Prostate gland (tissue), 2 donors: ENCODE results near the gene SLC39A11. TPM values are rescaled to one million over a fixed set of nuclear protein-coding genes. Genes with fewer than 3 reads are reported as not detected.

Experiments used
- DNase-seq: peaks from one replicate; pipeline ENCODE4 v3.0.0-alpha.2; 2019; ENCODE audit warnings: low spot score
- H3K27ac ChIP-seq, 2 donors: fragments of 200-600 bp; sonication (generic); 2 replicates each; pipeline ENCODE4 v1.5.1; 2017 to 2019
- H3K27me3 ChIP-seq: fragments of 200-600 bp; sonication (generic); replicated peaks from 2 replicates; pipeline ENCODE4 v1.5.1; 2019; ENCODE audit not compliant: insufficient read depth
- H3K36me3 ChIP-seq, 2 donors: fragments of 200-600 bp; sonication (generic); 1 replicate in 1 of 2; 2 replicates in 1 of 2; pipeline versions ENCODE4 v1.5.1 to v1.8.1; 2017 to 2019
- H3K4me1 ChIP-seq: fragments of 200-600 bp; sonication (generic); replicated peaks from 2 replicates; pipeline ENCODE4 v1.5.1; 2019
- H3K4me3 ChIP-seq, 2 donors: fragments of 200-600 bp; sonication (generic); 2 replicates each; pipeline ENCODE4 v1.5.1; 2017 to 2019
- H3K9me3 ChIP-seq: fragments of 200-600 bp; sonication (generic); 2 replicates; pipeline ENCODE4 v1.5.1; 2017
- POLR2A ChIP-seq: fragments of 450-650 bp; IDR thresholded peaks from one replicate; pipeline ENCODE4 v1.6.1; 2016; ENCODE audit warnings: antibody characterized with exemption, mild to moderate bottlenecking
- POLR2AphosphoS5 ChIP-seq: sonication (generic); formaldehyde crosslinking; IDR thresholded peaks from one replicate; pipeline ENCODE4 v1.6.1; 2017; ENCODE audit warnings: antibody characterized with exemption
- WGBS: methylation state at CpG from one replicate; pipeline ENCODE4 v1.1.5; 2018; 5-methylcytosine and 5-hydroxymethylcytosine counted together
- intact Hi-C: fragments of 100-400 bp; cut with DNase I; formaldehyde crosslinking; loops from one replicate; pipeline ENCODE4 v1.14.2; 2022
- total RNA-seq, 2 donors: library from RNA; depleted of rRNA; stranded (reverse); fragments of >200 nt; gene quantifications; one replicate each; pipeline ENCODE4 v1.1.0, GENCODE V29; 2016
- TF ChIP-seq, protein P1 (sequence below), 4 experiments: fragments of 200-600 bp in 2 of 4; fragments of 450-650 bp in 2 of 4; sonication (generic) in 2 of 4; IDR thresholded peaks; 1 replicate in 3 of 4; 2 replicates in 1 of 4; pipeline ENCODE4 v1.5.1; 2016 to 2019; ENCODE audit warnings: antibody characterized with exemption in 4 of 4, mild to moderate bottlenecking in 2 of 4, moderate library complexity in 2 of 4

The SLC39A11 gene
- total RNA-seq, 2 donors from 2014 or later = 15.1 to 29.7 TPM

DNA sequence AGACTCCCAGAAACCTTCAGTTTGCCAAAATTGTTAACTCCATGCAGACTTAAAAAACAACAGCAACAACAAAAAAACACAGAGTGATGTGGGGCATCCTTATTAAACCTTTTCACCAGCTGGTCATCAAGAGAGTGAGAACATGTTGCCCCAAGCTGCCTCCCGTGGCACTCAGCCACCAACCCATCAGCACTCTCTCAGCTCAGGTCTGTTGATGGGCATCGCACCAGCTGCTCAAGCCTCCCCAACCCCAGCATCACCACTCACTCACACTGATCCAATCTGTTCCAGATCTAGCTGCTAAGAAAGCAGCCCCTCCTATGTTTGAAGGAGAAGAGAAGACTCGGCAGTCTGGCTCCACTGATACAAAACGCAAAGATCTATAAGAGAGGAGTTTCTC lies 46.8 kb downstream of the SLC39A11 start:
- Histone ChIP-seq H3K4me3 (no peak overlapping the region), H3K9me3 (no peaks in the 10 kb centered on the region), H3K27me3 (no peaks in the 10 kb centered on the region), H3K36me3 (no peaks in the 10 kb centered on the region), H3K27ac (no peak overlapping the region), H3K4me1 (no peaks in the 10 kb centered on the region)
- no peak for DNase-seq
- intact Hi-C loops = no loop called here
- TF ChIP-seq, protein P1, sequence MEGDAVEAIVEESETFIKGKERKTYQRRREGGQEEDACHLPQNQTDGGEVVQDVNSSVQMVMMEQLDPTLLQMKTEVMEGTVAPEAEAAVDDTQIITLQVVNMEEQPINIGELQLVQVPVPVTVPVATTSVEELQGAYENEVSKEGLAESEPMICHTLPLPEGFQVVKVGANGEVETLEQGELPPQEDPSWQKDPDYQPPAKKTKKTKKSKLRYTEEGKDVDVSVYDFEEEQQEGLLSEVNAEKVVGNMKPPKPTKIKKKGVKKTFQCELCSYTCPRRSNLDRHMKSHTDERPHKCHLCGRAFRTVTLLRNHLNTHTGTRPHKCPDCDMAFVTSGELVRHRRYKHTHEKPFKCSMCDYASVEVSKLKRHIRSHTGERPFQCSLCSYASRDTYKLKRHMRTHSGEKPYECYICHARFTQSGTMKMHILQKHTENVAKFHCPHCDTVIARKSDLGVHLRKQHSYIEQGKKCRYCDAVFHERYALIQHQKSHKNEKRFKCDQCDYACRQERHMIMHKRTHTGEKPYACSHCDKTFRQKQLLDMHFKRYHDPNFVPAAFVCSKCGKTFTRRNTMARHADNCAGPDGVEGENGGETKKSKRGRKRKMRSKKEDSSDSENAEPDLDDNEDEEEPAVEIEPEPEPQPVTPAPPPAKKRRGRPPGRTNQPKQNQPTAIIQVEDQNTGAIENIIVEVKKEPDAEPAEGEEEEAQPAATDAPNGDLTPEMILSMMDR (IDR thresholded peaks at IDR 0.05) = no peak
- TF ChIP-seq POLR2A (no peak), POLR2AphosphoS5 (no peak)
- 78% methylated on average over 4 of the region's 4 CpGs for WGBS

DNA sequence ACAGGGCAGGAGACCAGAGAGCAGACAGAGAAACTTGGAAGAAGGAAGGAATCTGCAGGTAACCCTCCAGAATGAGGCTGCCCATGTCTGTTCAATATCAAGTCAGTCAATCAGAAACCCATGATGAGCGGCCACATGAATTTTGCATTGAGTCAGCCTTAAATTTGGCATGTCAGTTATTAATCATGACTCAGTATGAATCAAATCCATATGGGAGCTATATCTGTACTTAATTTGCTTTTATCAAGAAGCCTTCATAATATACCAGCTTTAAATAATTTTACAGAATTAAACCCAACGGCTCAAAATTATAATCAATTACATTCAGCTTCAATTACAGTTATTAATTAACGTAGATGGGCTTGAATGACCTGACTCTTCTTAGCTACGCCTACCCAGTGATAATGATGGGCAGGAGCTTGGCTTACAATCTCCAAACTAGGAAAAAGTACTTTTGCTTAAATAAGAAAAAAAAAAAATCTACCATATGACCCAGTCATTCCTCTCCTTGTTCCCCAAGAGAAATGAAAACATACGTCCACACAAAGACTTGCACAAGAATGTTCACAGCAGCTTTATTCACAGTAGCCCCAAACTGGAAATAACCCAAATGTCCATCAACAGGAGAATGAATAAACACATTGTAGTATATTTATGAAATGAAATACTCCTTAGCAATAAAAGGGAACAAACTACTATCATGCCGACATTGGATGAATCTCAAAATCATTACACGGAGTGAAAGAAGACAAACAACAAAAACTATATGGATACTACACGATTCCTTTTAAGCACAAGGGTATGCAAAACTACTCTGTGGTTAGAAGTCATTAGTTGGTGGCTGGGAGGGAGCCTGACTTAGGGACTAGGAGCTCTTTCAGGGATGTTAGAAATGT lies 48.6 kb downstream of the SLC39A11 start:
- Histone ChIP-seq H3K4me1 (no peaks in the 10 kb centered on the region), H3K9me3 (no peaks in the 10 kb centered on the region), H3K36me3 (no peaks in the 10 kb centered on the region), H3K27ac (no peak overlapping the region), H3K27me3 (no peaks in the 10 kb centered on the region), H3K4me3 (no peak overlapping the region)
- intact Hi-C loops = no loop called here
- DNase-seq = no peak
- no peak for TF ChIP-seq POLR2A
- TF ChIP-seq, protein P1 (IDR thresholded peaks at IDR 0.05) = no peak
- no peak for TF ChIP-seq POLR2AphosphoS5
- WGBS = 39% methylated on average over 8 of the region's 8 CpGs

DNA sequence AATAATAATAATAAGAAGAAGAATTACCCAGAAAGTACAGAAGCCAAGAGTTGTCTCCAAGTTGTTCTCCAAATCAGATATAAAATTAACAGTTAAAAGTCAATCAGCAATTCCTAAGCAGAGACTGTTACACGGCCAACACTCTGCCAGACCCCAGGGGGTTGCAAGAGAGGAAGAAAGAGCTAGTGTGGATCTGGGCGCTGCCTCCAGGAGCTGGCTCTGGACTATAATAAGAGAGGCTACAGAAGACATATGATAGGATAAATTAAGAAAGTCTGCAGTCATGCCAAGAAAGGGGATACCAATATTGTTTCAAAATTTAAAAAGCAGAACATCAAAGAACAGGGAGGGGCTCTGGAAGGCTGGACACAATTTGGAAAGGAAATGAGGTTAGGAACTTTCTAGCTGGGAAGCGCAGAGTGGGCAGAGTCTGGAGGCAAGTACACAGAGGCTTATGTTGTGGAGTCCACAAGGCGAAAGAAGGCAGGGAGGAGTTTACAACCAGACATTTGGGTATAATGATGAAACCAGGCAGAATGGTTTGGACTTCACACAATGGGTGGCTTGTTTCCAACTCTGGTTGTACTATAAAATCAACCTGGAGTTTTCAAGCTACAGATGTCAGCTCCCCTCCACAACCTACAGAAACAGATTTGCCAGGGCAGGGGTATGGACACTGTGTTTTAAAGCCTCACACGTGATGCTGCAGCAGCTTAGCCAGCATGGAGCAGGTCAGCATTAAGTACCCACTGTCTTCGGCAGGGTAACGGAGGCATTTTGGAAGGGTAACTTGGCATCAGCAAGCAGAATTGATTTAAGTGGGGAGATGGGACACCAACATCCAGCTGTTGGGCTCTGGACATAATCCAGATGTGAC lies 49.4 kb downstream of the SLC39A11 start:
- H3K27ac ChIP-seq = no peak overlapping the region
- no peaks in the 10 kb centered on the region for H3K9me3 ChIP-seq
- no peaks in the 10 kb centered on the region for H3K4me1 ChIP-seq
- DNase-seq = no peak
- no peaks in the 10 kb centered on the region for H3K27me3 ChIP-seq
- H3K4me3 ChIP-seq = no peak overlapping the region
- H3K36me3 ChIP-seq = no peaks in the 10 kb centered on the region
- intact Hi-C loops = no loop called here
- 23% methylated on average over 7 of the region's 7 CpGs for WGBS
- TF ChIP-seq, protein P1 (IDR thresholded peaks at IDR 0.05) = no peak
- TF ChIP-seq POLR2AphosphoS5 = no peak
- no peak for TF ChIP-seq POLR2A

DNA sequence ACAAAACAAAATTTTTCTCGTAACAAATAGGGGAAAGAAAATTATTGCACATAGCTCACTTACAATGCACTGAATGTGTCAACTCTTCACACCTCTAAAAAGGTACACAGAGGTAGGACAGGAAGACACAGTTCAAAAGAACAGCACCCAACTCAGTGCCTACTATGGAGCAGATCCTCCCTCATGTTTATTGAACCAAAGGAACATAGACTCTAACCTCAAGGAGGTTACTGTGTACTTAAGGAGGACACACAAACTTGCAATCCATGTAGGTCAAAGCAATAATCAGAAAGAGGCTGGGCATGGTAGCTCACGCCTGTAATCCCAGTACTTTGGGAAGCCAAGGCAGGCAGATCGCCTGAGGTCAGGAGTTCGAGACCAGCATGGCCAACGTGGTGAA lies 50.3 kb downstream of the SLC39A11 start:
- TF ChIP-seq POLR2AphosphoS5 (no peak), POLR2A (no peak)
- TF ChIP-seq, protein P1 (IDR thresholded peaks at IDR 0.05) = no peak
- Histone ChIP-seq H3K27me3 (no peaks in the 10 kb centered on the region), H3K27ac (no peak overlapping the region), H3K4me1 (no peaks in the 10 kb centered on the region), H3K4me3 (no peak overlapping the region), H3K9me3 (no peaks in the 10 kb centered on the region), H3K36me3 (no peaks in the 10 kb centered on the region)
- intact Hi-C loops = no loop called here
- 88% methylated on average over 5 of the region's 5 CpGs for WGBS
- DNase-seq = no peak
